Natural killer cell (primary cell): ENCODE data around the gene PSMC3IP. TPM values are rescaled to one million over a fixed set of nuclear protein-coding genes. Genes with fewer than 3 reads are reported as not detected.

Source experiments
- total RNA-seq, 4 donors: library from RNA; stranded (reverse); fragments of 120-200 nt in 1 of 4; gene quantifications; one replicate each; pipeline versions ENCODE4 v1.2.3 to v1.2.4, GENCODE V29; 2013 to 2022

Gene PSMC3IP
- total RNA-seq, 3 donors from 2014 or later (not counting 1 experiment from before 2014, with no cell fraction given), result 5.0 to 6.2 (median 5.7) TPM

Other genes starting within 250 kb of the PSMC3IP start
- 100 to 1,000 TPM; 190 to 246 (median 206) TPM for gene STAT3, start 189.3 kb downstream of the PSMC3IP start, total RNA-seq
- under 1 TPM in 2 of 3 donors, not detected in 1; 0.11 to 0.20 TPM for gene CAVIN1, start 154.5 kb downstream of the PSMC3IP start, total RNA-seq
- 10 to 100 TPM in 1 of 3 donors, 1 to 10 TPM in 2; 4.8 to 33.5 (median 7.5) TPM for gene ATP6V0A1, start 118.9 kb downstream of the PSMC3IP start, total RNA-seq
- 10 to 100 TPM; 34.8 to 44.3 (median 36.4) TPM for gene NAGLU, start 41.5 kb downstream of the PSMC3IP start, total RNA-seq
- gene HSD17B1, start 24.8 kb downstream of the PSMC3IP start, total RNA-seq, result 1 to 10 TPM in 2 of 3 donors, under 1 TPM in 1; 0.68 to 1.6 (median 1.2) TPM
- gene COASY, start 15.6 kb downstream of the PSMC3IP start, total RNA-seq, result 10 to 100 TPM; 61.1 to 67.8 (median 62.3) TPM
- gene MLX, start 10.6 kb downstream of the PSMC3IP start, total RNA-seq, result 10 to 100 TPM; 38.9 to 58.2 (median 42.6) TPM
- gene RETREG3, start 31.6 kb upstream of the PSMC3IP start, total RNA-seq, result 100 to 1,000 TPM in 2 of 3 donors, 10 to 100 TPM in 1; 76.0 to 114 (median 101) TPM
- 10 to 100 TPM in 2 of 3 donors, 1 to 10 TPM in 1; 9.7 to 16.5 (median 13.0) TPM for gene TUBG1, start 32.0 kb upstream of the PSMC3IP start, total RNA-seq
- 10 to 100 TPM in 1 of 3 donors, 1 to 10 TPM in 2; 7.8 to 14.2 (median 9.6) TPM for gene TUBG2, start 81.6 kb upstream of the PSMC3IP start, total RNA-seq
- gene PLEKHH3, start 99.3 kb upstream of the PSMC3IP start, total RNA-seq, result 1 to 10 TPM in 1 of 3 donors, under 1 TPM in 2; 0.14 to 1.8 (median 0.26) TPM
- gene CCR10, start 104.1 kb upstream of the PSMC3IP start, total RNA-seq, result 1 to 10 TPM; 1.2 to 2.6 (median 1.2) TPM
- under 1 TPM; 0.33 to 0.85 (median 0.39) TPM for gene CNTNAP1, start 104.8 kb upstream of the PSMC3IP start, total RNA-seq
- gene EZH1, start 167.3 kb upstream of the PSMC3IP start, total RNA-seq, result 10 to 100 TPM; 68.8 to 92.7 (median 74.1) TPM
- gene RAMP2, start 183.5 kb upstream of the PSMC3IP start, total RNA-seq, result not detected
- gene VPS25, start 195.7 kb upstream of the PSMC3IP start, total RNA-seq, result 10 to 100 TPM; 39.9 to 46.4 (median 41.5) TPM
- under 1 TPM in 2 of 3 donors, not detected in 1; 0.09 to 0.13 TPM for gene WNK4, start 202.9 kb upstream of the PSMC3IP start, total RNA-seq
- 10 to 100 TPM; 12.9 to 19.3 (median 13.1) TPM for gene COA3, start 221.0 kb upstream of the PSMC3IP start, total RNA-seq
- not detected for gene CNTD1, start 221.1 kb upstream of the PSMC3IP start, total RNA-seq
- gene BECN1, start 246.6 kb upstream of the PSMC3IP start, total RNA-seq, result 100 to 1,000 TPM; 148 to 164 (median 150) TPM